ENCODE results near the gene CAGE1. TPM values are rescaled to one million over a fixed set of nuclear protein-coding genes. Genes with fewer than 3 reads are reported as not detected.

CAGE1 gene
- total RNA-seq, 4 donors from 2014 or later, result not detected

DNA sequence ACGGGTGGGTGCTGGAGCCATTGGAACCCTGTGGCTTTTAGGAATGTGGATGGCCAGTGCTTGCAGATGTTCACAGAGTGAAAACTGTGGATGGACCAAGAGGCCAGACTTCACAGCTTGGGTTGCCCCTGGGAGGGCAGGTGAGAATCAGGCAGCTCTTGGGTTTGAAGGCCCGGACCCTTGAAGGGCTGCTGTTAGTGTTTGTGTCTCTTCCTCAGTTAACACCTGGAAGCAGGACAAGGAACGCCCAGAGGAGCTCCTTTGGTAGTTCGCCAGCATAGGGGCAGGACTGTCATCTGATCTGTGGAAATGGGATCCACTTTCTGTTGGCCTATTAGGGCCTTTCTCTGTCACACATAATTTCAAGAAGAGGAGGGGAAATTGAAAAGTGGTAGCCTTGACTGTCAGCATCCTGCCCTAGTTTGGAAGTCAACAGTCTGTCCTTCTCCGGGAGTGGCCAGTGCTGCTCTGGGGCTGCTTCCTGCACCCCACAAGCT, 43.6 kb upstream of the CAGE1 start:
- no peak for ATAC-seq
- Histone ChIP-seq H3K9me3 (peaks cover 0 to 19% (median 0%) of the 10 kb centered on the region in 3 donors), H3K27ac (no peak overlapping the region), H3K4me1 (no peaks in the 10 kb centered on the region), H3K27me3 (peaks cover 29% of the 10 kb centered on the region), H3K36me3 (no peaks in the 10 kb centered on the region), H3K4me3 (no peak overlapping the region)
- WGBS, 2 donors (ENCODE audit: low coverage in 1 of 2), result 61 to 74% methylated on average over 2 to 3 of the region's 5 CpGs
- TF ChIP-seq CTCF (IDR thresholded peaks at IDR 0.05) (no peak), POLR2A (IDR thresholded peaks at IDR 0.05) (no peak), EP300 (IDR thresholded peaks at IDR 0.05) (no peak), POLR2AphosphoS5 (IDR thresholded peaks at IDR 0.05) (no peak)

DNA sequence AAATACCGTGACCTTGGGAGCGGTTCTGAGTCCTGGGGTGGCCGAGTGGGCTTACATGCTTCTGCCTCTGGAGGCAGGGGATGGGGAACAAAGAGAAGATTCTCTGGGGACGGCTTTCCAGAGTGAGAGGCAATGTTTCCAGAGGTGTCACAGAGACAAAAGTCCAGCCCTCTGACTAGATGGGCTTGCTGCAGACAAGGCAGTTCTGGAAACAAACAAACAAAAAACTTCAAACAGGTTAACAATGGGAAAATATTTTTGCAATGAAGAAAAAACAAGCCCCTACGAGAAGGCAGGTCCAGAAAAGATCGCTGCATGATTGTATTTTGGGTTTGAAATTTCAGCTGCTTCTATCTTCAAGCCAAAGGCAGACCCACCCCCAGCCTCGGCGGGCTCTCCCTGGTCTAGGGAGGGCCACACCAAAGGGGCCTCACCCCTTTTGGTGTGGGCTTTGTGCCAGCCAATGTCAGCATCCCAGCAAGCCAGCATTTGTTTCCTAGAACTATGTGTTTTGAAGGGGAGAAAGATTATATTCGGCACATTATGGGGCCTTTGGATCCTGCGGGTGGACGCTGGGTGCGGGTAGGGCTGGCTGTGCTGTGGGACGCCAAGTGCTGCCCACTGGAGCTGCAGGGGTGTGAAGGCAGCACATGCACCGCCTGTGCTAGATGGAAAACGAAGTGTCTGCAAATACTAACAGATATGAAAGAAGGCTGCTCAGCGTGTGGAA, 43.0 kb upstream of the CAGE1 start:
- WGBS, 2 donors (ENCODE audit: low coverage in 1 of 2), result 57 to 77% methylated on average over 8 to 9 of the region's 16 CpGs
- no peak overlapping the region for H3K4me3 ChIP-seq

GRCh38 chr6:7431674-7432390, 42.3 kb upstream of the CAGE1 start:
- Histone ChIP-seq H3K4me1 (no peaks in the 10 kb centered on the region), H3K27me3 (peaks cover 29% of the 10 kb centered on the region), H3K4me3 (no peak overlapping the region), H3K9me3 (peaks cover 0 to 17% (median 0%) of the 10 kb centered on the region in 3 donors), H3K27ac (no peak overlapping the region), H3K36me3 (no peaks in the 10 kb centered on the region)
- no peak for TF ChIP-seq EP300 (IDR thresholded peaks at IDR 0.05)
- TF ChIP-seq POLR2AphosphoS5 (IDR thresholded peaks at IDR 0.05), result no peak
- no peak for TF ChIP-seq POLR2A (IDR thresholded peaks at IDR 0.05)
- TF ChIP-seq CTCF (IDR thresholded peaks at IDR 0.05), result no peak
- 40 to 64% methylated on average over 1 to 17 of the region's 24 CpGs for WGBS, 2 donors (ENCODE audit: low coverage in 1 of 2)
- no peak for ATAC-seq

More for the DNA sequence above, 43.0 kb upstream of the CAGE1 start:
- Histone ChIP-seq H3K4me1 (no peaks in the 10 kb centered on the region), H3K27ac (no peak overlapping the region), H3K36me3 (no peaks in the 10 kb centered on the region), H3K9me3 (peaks cover 0 to 19% (median 0%) of the 10 kb centered on the region in 3 donors), H3K27me3 (peaks cover 29% of the 10 kb centered on the region)
- TF ChIP-seq POLR2AphosphoS5 (IDR thresholded peaks at IDR 0.05), result no peak
- TF ChIP-seq POLR2A (IDR thresholded peaks at IDR 0.05), result no peak
- TF ChIP-seq CTCF (IDR thresholded peaks at IDR 0.05), result no peak
- no peak for TF ChIP-seq EP300 (IDR thresholded peaks at IDR 0.05)
- no peak for ATAC-seq

- no peaks in the 10 kb centered on the region for H3K36me3 ChIP-seq
- no peak for ATAC-seq
- no peak overlapping the region for H3K4me3 ChIP-seq
- H3K4me1 ChIP-seq, result no peaks in the 10 kb centered on the region
- H3K27me3 ChIP-seq, result peaks cover 29% of the 10 kb centered on the region
- WGBS, 2 donors (ENCODE audit: low coverage in 1 of 2), result 50 to 82% methylated on average over 2 to 7 of the region's 8 CpGs
- no peak overlapping the region for H3K27ac ChIP-seq
- H3K9me3 ChIP-seq, result peaks cover 0 to 11% (median 0%) of the 10 kb centered on the region in 3 donors
- TF ChIP-seq POLR2AphosphoS5 (IDR thresholded peaks at IDR 0.05) (no peak), POLR2A (IDR thresholded peaks at IDR 0.05) (no peak), CTCF (IDR thresholded peaks at IDR 0.05) (no peak), EP300 (IDR thresholded peaks at IDR 0.05) (no peak)
Observed at GRCh38 chr6:7431313-7431673, 41.8 kb upstream of the CAGE1 start.
